ENCODE data around the gene IGLL5.

The IGLL5 gene

GRCh38 chr22:22938672-22939587, 51.3 kb downstream of the IGLL5 start:
- no peak for DNase-seq (ENCODE audit: low read depth in 2 of 2)

GRCh38 chr22:22939588-22940368, 52.2 kb downstream of the IGLL5 start:
- no peak for DNase-seq (ENCODE audit: low read depth in 2 of 2)

GRCh38 chr22:22940961-22941605, 53.5 kb downstream of the IGLL5 start:
- no peak for DNase-seq (ENCODE audit: low read depth in 2 of 2)

GRCh38 chr22:22941831-22942510, 54.4 kb downstream of the IGLL5 start:
- DNase-seq (ENCODE audit: low read depth in 2 of 2) = no peak

- peak; percentile 27 to 33 for DNase-seq (ENCODE audit: low read depth in 2 of 2)
Measured at GRCh38 chr22:22942511-22943329, 55.1 kb downstream of the IGLL5 start.

GRCh38 chr22:22943521-22944267, 56.1 kb downstream of the IGLL5 start:
- DNase-seq (ENCODE audit: low read depth in 2 of 2) = no peak

- DNase-seq (ENCODE audit: low read depth in 2 of 2) = no peak
Measured at GRCh38 chr22:22944268-22944985, 56.8 kb downstream of the IGLL5 start.

GRCh38 chr22:22945195-22945594, 57.6 kb downstream of the IGLL5 start:
- no peak for DNase-seq (ENCODE audit: low read depth in 2 of 2)

Data from fibroblast of skin of left quadriceps (primary cell).